Stimulated activated CD8-positive, alpha-beta memory T cell treated with anti-CD3 and anti-CD28 coated beads, Interleukin-15, amount 100 ng/mL, for 48 hours (primary cell): ENCODE measurements around the gene PRLHR.
"Not testable (repeated sequence)": the region's sequence is repeated elsewhere in the genome, so short reads cannot be mapped to it uniquely, and the experiment has no call there.

Experiments
- DNase-seq, 2 donors: peaks; one replicate each; pipeline ENCODE4 v3.0.0-alpha.2; 2020; ENCODE audit warnings: low read depth in 2 of 2

Gene PRLHR

DNA sequence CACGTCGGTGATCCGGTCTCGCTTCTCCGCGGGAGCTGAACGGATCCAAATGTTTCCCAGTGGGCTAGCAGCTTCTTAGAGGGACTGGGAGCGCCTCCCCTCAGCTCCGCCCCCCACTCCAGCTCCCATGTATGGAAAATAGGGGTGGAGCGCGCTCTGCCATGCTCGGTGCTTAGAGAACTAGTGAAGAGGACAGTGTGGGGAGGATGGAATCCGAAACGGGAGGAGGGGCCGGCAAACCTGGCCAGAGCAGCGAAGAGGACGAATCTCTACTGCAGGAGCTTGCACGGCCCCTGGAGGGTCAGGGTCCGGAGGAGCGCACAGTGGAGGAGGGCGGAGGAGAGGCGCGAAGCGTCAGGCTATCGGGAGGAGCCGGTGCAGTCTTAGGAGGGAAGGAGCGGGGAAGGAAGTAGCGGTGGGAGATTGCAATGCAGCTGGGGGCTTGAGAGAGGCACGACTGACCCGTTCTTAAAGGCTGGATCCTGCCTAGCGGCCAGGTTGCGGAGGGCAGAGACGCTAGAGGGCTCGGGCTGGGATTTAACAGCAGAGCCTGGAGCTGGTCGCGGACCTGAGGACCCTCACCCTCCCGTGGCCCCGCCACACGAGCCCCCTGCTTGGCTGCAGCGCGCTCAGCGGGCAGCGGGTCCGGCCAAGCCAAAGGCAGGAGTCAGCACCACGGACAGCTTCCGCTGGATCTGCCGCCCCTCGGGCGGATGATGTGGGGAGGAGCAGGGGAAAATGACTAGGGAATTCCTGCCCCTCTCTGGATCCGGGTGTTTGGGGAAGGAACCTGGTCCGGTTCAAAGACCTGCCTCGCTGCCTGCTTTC, at the start of gene PRLHR:
PRLHR (minus strand) TSS at position 51 of the 828 bp plus-strand sequence. CDS start 404 bp downstream, outside the sequence.
- no peak for DNase-seq

DNA sequence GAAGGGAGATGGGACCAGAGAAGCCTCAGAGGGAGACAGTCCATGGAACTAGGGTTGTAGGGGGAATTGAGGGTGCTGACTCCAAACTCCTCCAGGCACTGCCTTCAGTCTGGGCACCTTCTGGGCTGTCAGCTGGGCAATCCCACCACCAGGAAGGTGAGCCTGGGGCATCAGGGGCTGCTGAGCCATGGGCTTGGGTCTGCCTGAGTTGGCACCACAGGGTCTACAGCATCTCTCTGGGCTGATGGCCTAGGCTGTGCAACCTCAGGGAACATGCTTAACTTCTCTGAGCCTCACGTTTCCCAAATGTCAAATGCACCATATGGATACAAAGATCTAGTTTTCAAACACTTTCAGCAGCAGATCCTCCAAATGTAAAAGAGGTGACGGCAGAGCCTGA, 46.8 kb upstream of the PRLHR start:
- no peak for DNase-seq

DNA sequence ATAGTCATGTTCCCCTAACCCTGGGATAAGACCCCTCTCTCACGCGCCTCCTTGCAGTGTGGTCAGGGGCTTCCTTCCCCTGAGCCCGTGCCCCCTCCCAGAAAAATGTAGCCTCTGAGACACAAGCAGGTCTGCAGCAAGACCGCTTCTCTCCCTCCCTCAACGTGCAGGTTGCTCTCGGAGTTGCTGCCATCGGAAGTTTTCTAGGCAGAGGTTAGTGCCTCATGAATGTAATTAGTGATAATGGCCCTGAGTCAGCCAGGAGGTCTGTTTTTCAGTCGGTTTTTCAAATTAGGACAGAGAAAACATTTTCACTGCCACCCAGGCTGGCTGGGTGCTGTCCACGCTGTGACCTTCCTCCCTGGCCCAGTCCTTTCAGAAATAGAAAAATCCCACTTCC, 43.2 kb upstream of the PRLHR start:
- DNase-seq, result no peak

DNA sequence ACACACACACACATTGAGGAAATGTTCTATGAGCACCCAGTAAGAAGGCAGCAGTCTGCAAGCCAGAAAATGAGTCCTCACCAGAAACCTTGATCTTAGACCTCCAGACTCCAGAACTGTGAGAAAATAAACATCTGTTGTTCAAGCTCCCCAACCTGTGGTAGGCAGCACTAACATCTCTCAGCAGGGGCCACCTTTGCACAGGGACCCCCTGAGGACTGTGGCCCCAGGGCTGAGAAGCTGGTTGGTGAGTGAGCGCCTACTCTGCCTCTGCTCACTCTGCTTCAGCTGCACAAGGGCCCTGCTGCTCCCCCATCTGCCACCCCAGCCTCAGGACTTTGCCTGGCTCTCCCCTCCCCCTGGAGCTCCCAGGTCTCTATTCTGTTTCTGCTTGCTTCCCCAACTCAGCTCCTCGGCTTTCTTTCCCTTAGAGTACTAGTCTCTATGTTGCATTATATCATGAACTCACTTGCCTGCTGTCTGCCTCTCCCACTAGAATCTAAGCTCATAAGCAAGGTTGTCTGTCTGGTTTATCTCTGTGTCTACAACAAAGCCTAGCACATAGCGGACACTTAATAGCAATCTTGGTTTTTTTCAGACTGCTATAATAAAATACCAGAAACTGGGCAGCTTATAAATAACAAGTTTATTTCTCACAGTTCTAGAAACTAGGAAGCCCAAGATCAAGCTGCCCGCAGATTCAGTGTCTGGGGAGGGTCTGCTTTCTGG, 40.4 kb upstream of the PRLHR start:
- no peak for DNase-seq

DNA sequence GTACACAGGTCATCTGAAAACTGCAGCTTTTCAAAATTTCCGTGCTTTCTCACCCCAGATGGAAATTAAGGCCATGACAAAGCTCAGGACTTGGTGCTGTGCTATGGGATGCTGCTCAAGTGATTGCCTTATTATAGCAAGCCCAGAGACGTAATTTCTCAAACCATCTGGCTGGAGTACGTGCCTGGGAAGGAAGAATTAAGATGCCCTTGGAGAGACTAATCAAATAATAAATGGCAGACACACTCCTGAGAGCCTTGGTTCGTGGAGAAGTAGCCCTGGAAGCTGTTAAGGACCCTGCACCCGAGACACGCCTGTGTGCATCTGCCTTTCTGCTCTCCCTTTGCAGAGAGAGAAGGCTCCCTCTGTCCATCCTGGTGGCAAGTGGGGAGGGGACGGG, 38.3 kb upstream of the PRLHR start:
- DNase-seq, result no peak

DNA sequence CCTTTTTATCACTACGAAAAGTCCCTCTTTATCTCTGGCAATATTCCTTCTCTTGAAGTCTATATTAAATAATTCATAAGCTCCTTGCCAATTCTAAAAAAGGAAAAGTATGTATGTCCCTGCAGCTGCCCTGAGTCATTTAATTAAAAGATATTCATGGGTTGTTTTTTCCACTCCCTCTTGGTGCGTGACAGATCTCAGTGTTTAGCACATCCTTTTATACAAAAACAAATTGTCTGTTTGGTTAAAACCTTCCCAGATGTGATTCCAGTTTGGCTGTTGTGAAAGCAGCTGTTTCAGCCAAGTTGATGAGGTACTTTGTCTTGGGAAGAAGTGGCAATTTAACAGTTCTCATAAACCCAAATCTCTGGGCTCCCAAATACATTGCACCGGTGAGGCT, 33.8 kb upstream of the PRLHR start:
- DNase-seq, result no peak

DNA sequence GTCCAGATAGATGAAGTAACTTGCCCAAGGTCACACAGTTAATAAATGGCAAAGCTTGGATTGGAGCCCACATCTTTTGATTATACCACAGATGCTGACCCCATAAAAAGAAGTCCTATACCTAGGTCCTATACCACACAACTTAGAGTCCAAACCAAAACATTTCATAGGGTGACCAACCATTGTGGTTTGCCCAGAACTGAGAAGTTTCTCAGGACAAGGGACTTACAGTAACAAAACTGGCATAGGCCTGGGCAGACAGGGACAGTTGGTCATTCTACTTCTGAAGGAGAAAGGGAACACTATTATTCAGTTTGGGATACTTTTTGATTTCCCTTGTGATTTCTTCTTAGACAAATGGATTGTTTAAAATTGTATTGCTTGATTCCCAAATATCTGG, 32.9 kb upstream of the PRLHR start:
- no peak for DNase-seq

DNA sequence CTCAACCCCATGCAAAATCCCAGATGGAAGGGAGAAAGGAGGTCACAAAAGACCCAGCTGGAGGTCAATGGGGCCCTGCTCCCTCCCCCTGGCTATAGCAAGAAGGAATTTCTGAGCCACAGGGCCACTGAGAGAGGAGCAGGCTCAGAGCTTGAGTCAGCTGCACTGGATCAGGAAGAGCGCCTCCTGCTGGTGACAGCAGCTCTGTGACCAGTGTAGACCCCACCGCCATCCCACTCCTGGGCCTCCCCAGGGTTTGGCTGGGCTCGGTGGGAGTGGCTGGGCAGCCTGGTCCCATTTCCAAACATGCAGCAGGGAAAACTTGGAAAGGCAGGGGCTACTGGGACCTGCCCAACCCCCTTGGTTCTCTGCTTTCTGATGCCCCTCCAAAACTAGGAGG, 31.5 kb upstream of the PRLHR start:
- DNase-seq, result no peak

DNA sequence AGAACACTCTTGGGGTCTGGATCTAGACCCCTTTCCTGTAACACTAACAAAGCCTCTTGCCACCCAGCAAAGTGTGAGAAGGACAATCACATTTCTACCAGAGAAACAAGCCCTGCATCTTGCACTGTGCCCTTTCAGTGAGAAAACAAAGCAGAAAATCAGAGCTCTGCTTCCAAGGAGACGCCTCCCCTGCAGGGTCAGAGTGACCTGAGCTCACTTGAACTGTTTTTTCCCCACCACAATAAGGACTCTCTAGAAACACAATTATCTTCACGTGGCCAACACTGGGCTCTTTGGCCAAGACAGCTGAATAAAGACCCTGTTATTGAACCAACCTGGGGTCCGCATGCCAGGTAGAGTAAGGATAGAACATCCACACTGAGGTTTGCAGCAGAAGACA, 30.1 kb upstream of the PRLHR start:
- no peak for DNase-seq

DNA sequence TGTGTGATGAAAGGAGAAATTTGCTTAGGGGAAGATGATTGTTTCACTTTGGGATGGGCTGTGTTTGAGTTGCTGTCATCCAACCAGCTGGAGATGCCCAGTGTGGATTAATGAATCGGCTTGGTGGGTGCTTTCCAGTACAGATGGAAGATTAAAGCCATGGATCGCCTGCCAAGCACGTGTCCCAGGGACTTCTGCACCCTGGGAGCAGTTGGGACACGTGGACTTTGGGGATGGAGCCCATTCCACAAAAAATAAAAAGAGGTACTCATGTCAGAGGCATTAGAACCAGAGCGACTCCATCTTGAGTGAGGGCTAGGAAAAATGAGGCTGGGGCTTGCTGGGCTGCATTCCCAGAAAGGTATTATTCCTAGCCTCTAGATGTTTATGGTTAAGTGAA, 29.3 kb upstream of the PRLHR start:
- no peak for DNase-seq

DNA sequence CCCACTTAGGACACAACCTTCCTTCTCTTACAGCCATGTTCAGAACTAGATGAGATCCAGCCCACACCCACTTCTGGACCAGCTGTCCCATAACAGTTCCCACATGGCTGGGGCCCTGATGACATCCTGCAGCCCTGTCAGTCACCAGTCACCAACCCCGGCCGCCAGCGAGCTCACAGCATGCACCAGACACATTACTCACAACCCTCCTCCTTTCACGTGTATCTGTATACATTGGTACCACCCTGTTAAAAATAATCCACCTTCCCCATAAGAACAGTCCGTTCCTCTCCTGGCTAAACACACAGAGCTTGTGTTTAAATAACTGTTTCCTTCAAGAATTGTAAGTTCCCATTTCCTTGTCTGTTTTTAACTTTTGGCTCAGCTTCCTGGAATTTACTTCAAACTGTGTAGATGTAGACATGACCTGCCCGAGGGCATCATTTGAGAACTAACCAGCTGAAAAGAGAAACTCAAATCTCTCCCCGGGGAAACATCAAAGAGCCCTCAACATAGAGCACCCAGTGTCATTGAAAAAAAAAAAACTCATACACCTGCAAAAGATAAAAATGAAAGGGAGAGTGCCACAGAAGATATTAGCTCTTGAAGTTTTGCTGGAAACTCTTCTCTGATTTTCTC, 26.0 kb upstream of the PRLHR start:
- peak; percentile 1 for DNase-seq

DNA sequence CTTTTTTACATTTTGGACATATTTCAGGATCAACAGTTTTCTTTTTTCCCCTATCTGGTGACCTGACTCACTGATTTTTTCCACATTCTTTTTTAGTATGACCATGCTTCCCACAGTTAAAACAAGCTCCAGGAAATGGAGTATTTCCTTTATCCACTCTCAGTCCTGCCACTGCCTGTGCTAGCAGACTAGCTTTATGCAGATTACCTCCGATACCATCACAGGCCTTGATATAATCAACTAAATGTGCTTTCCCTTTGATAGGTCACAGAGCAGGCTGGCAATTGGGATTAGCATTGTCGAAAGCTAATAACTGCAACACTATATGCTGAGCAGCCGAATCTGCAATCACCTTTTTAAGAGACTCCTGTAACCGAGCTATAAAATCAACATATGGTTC, 18.4 kb upstream of the PRLHR start:
- DNase-seq, result not testable (repeated sequence)

DNA sequence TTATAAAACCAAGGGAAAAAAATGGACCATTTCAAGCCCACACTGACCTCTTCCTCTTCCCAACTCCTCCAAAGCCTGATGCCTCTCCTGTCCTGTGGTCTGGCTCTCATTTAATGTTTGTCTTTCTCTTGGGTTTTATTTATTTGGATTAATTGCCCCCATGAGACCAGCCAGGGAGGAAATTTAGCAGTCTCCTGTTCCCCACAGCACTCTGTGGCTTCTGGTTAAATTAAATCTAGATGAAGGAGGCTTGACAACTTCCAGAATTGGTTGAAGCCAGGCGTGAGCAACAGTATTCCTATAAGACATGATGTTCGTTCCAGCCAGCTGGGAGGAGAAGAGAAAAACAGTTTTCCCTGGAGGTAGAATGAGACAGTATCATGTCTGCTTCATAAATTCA, 15.1 kb upstream of the PRLHR start:
- no peak for DNase-seq

DNA sequence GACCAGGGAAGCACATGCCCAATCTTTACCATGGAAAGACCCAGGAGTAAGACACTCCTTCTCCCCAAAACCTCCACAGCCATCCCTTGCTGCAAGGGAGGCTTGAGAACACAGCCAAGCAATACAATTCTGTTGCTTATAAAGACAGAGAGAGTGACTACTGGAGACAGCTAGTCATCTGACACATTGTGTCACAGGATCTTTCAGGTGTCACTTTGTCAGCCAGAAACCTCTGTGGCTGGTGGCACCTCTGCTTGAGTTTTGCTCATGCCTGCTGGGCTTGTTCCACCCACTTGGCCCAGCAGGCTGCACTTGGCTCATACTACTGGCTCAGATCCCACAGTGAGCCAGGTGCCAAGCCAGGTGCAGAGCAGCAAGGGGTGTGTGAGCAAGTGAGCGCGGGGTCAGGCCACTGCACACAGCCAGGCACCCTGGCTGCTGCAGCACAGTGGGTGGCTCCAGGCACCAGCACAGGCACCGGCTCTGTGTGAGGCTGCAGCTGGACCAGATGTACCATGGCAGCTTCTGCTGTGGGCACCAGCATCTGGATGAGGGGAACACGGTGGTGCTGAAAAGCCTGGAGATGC, 12.4 kb upstream of the PRLHR start:
- no peak for DNase-seq

DNA sequence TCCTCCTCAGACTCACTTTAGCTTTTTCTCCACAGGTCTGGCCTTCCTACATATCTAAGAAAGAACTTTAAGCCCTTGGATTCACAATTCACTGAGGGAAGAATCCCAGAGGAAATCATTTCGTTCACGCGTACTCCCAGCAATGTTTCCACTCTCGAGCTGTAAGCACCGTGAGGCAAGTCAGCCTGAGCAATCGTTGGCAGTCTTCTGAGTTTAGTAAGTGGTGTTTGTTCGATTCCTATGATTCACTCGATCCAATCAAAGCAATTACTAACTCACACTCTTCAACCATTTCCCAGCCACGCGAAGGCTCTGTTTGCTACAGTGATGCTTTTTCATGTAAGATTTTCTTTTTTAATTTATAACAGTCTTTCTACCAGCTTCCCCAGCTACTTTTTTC, 10.2 kb upstream of the PRLHR start:
- DNase-seq, result no peak

DNA sequence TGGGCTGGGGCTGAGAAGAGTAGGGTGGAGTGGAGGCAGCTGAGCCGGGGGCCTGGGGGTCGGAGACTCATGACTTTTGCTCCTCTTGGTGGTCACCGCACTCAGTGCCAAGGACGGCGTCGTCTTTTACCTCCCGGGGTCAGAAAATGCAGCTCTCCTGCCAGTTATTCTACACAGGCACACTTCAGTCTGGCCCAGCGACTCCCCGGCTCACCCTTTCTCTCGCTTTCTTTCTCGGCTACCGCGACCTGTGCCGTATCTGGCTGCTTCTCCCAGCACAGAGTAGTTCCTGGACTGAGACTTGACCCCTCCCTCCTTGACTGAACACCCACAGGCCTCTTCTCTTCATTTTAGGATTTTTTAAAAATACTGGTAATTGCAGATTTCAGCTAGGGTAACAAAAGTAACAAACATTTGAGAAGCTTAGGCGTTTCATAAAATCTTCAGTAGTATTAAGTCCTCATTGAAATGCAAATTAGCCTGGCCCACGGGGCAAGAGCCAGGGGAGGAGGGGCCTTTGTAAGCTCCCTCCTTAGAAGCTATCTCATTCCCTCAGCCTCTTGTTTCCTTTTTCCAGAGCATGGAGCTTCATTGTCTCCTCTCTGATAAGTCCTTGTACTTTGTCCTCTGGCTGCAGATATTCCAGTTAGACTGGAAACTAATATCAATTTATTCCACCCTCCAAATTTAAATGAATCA, 1.1 kb upstream of the PRLHR start:
- no peak for DNase-seq

DNA sequence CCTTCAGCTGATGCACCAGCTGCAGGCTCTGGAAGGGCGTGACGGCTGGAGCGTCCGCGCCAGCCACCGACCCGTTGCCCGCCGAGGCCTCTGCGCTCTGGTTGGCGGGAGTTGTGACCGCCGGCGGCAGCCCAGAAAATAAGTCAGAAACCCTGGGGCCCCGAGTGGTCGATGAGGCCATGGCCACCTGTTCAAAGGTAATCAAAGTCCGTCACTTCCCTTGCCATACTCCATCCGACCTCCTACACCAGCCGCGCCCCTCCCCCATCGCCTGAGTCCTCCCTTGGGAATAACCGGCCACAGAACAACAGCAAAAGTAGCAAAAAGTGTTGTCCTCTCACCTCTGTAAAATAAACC, 406 bp downstream of the PRLHR start:
- DNase-seq, result no peak

DNA sequence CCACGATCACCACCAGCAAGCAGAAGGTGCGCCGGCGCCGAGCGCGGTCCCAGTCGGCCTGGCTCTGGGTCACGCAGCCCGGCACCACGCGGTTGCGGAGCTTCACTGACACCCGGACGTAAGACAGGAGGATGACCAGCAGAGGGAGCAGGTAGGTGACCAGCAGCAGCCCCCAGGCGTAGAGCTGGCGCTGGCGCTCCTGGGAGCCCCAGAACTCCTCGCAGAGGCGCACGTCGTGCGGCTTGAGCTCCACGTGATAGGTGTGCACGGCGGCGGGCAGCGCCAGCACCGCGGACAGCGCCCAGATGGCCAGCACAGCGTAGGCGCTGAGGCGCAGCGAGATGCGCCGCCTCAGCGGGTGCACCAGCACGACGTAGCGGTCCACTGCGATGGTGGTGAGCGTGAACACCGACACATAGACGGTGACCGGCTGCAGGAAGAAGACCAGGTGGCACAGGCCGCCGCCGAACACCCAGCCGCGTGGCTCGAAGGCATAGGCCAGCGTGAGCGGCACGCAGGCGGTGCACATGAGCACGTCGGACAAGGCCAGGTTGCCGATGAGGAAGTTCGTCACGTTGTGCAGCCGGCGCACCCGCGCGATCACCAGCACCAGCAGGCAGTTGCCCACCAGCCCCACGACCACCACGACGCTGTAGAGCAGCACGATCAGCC, 920 bp downstream of the PRLHR start:
- peak; percentile 13 to 16 for DNase-seq

DNA sequence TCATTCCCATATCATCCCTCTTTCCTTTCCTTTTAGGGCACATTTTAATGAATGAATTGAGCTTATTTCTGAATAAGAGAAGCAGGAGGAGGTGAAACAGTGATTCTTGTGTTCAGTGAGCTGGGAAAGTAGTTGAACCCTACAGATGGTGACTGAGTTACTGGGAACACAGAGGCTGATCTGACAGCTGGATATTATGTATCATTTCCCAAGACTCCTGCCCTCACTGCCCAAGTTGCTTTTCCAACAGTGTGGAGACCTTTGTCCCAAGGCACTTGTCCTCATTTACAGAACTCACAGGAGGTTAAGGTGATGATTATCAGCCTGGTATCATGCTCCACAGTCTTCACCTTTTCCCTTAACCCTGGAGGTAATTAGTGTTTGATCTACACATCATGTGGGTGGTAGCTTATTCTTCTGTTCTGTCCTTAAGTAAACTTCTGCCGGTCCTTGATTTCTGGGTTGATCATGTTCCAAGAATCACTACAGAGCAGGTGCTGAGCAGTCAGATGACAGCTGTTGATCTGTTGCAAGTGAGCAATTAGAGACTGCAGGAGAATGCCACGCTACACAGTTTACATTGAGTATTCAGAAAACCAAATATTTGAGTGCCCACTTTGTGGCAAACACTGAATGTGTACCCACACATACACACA, 2.6 kb downstream of the PRLHR start:
- DNase-seq, result no peak

DNA sequence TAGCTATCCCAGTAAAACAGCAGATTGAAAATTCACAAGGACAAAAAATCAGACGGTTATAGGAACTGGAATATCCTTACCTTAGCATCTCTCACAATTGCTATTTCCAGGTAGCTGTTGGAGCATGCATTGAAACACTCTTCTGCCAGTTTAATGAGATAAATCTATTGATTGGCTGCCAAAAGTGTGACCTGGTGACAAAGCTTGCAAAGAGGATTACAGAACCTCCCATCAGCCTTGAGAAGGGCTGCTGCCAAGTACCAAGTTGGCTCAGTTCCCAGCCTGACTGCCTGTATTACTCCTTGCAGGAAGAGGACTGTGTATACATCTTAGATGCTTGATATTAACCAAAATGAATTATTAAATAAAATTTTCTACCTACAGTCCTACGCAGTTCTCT, 5.1 kb downstream of the PRLHR start:
- DNase-seq, result no peak
